Thyroid gland (tissue), 4 donors: ENCODE data around the gene HOXA3. TPM values are rescaled to one million over a fixed set of nuclear protein-coding genes. Genes with fewer than 3 reads are reported as not detected.
A peak's percentile ranks its signal among the peaks of the same experiment; 100 is the strongest.

ENCODE experiments used
- DNase-seq, 2 donors: peaks; one replicate each; pipeline ENCODE4 v3.0.0-alpha.2; 2019
- H3K27ac ChIP-seq, 3 donors: fragments of 200-600 bp; sonication (generic); 1 replicate in 2 of 3; 2 replicates in 1 of 3; pipeline ENCODE4 v1.5.1; 2016 to 2019; ENCODE audit warnings: mild to moderate bottlenecking in 1 of 3, moderate library complexity in 1 of 3
- H3K27me3 ChIP-seq: fragments of 200-600 bp; sonication (generic); one replicate; pipeline ENCODE4 v1.5.1; 2019
- H3K36me3 ChIP-seq, 2 donors: fragments of 200-600 bp; sonication (generic); one replicate each; pipeline ENCODE4 v1.5.1; 2016 to 2019
- H3K4me1 ChIP-seq, 2 donors: fragments of 200-600 bp; sonication (generic); one replicate each; pipeline ENCODE4 v1.5.1; 2017 to 2019
- H3K4me3 ChIP-seq, 3 donors: fragments of 200-600 bp; sonication (generic); replicated peaks in 1 of 3; 1 replicate in 2 of 3; 2 replicates in 1 of 3; pipeline ENCODE4 v1.5.1; 2016; ENCODE audit warnings: mild to moderate bottlenecking in 1 of 3
- H3K9me3 ChIP-seq: fragments of 200-600 bp; sonication (generic); one replicate; pipeline ENCODE4 v1.5.1; 2017
- POLR2A ChIP-seq, 2 donors: fragments of 450-650 bp; IDR thresholded peaks; one replicate each; pipeline ENCODE4 v1.6.1; 2017; ENCODE audit warnings: antibody characterized with exemption in 2 of 2, mild to moderate bottlenecking in 2 of 2, moderate library complexity in 1 of 2
- WGBS, 2 donors: methylation state at CpG; one replicate each; pipeline ENCODE4 v1.1.5; 2017; 5-methylcytosine and 5-hydroxymethylcytosine counted together
- intact Hi-C: fragments of 100-400 bp; cut with DNase I; formaldehyde crosslinking; loops from one replicate; pipeline ENCODE4 v1.15.1; 2023
- total RNA-seq, 4 donors: library from RNA; depleted of rRNA; stranded (reverse); fragments of >200 nt; gene quantifications; one replicate each; pipeline ENCODE4 v1.2.3, GENCODE V29; 2016
- TF ChIP-seq, protein P1 (sequence below), 6 experiments: fragments of 200-600 bp in 3 of 6; fragments of 450-650 bp in 3 of 6; sonication (generic) in 3 of 6; IDR thresholded peaks; one replicate each; pipeline ENCODE4 v1.5.1; 2016 to 2019; ENCODE audit warnings: antibody characterized with exemption in 6 of 6, mild to moderate bottlenecking in 2 of 6, inconsistent platforms in 1 of 6, moderate library complexity in 1 of 6

HOXA3 gene
- total RNA-seq, 4 donors from 2014 or later: 0.94 to 6.1 (median 1.9) TPM

DNA sequence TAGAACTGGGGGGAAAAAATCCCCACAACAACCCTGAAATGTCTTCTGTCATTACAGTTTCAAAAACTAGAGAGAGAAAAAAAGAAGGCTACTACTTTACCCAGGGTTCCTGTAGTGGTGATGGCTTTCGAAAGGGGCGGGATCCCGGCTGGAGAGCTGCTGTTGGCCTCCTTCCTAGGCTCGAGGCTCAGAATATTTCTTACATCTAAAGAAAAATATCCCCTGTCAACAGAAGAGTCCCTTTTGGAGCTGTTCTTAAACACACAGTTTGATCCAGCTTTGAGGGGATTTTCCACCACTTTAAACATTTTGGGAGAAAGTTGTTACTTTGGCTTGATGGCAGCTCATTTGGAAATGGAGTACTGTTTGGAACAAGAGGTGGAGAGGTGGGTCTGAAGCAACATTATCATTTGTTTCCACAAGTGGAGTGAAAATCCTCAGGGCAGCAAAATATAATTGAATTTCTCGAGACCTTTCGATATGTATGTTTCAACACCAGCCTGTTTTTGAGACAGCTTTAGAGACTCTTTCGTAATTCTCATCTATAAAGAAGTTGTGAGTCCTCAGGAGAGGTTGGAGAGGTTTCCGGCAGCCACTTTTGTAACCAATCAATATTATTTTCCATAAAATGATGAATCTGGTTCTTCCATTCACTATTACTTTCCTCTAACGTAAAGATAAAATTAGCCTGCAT, 42.5 kb upstream of the HOXA3 start:
- WGBS, 2 donors: 40 to 52% methylated on average over 9 of the region's 9 CpGs
- no peak for TF ChIP-seq POLR2A (IDR thresholded peaks at IDR 0.05)
- TF ChIP-seq, protein P1, sequence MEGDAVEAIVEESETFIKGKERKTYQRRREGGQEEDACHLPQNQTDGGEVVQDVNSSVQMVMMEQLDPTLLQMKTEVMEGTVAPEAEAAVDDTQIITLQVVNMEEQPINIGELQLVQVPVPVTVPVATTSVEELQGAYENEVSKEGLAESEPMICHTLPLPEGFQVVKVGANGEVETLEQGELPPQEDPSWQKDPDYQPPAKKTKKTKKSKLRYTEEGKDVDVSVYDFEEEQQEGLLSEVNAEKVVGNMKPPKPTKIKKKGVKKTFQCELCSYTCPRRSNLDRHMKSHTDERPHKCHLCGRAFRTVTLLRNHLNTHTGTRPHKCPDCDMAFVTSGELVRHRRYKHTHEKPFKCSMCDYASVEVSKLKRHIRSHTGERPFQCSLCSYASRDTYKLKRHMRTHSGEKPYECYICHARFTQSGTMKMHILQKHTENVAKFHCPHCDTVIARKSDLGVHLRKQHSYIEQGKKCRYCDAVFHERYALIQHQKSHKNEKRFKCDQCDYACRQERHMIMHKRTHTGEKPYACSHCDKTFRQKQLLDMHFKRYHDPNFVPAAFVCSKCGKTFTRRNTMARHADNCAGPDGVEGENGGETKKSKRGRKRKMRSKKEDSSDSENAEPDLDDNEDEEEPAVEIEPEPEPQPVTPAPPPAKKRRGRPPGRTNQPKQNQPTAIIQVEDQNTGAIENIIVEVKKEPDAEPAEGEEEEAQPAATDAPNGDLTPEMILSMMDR (IDR thresholded peaks at IDR 0.05): no peak
- peaks cover 11 to 30% of the 10 kb centered on the region in 2 donors for H3K4me1 ChIP-seq
- H3K27ac ChIP-seq: no peak overlapping the region
- H3K9me3 ChIP-seq: no peaks in the 10 kb centered on the region
- no peak for DNase-seq
- H3K36me3 ChIP-seq: no peaks in the 10 kb centered on the region
- H3K4me3 ChIP-seq: no peak overlapping the region
- intact Hi-C loops: loop anchor here (5.0 to 10.0 kb wide), 2 partner anchors 827 to 900 kb away; no protein-coding TSS in a partner anchor
- H3K27me3 ChIP-seq: peaks cover 76% of the 10 kb centered on the region

DNA sequence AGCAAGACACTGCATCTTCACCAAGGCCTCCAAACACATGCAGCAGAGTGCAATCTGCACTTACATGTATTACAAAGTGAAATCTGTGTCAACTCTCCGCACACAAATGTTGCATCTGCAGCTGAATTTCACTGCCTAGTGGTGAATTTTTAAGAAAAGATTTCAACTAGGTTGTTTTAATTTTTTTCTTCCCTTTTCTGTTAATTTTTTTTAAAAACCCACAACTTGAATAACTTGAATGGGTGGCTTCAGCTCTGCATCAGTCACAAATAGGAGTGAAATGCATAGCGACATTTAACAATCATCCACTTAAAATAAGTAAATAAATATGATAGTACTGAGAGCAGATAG, 41.6 kb upstream of the HOXA3 start:
- peaks cover 80% of the 10 kb centered on the region for H3K27me3 ChIP-seq
- no peak overlapping the region for H3K4me3 ChIP-seq
- intact Hi-C loops: loop anchor here (10.0 kb wide), 1 partner anchor 901 kb away; no protein-coding TSS in a partner anchor
- no peak for TF ChIP-seq POLR2A (IDR thresholded peaks at IDR 0.05)
- TF ChIP-seq, protein P1 (IDR thresholded peaks at IDR 0.05): no peak
- WGBS, 2 donors: 48 to 59% methylated on average over 2 of the region's 2 CpGs
- H3K4me1 ChIP-seq: peaks cover 12 to 28% of the 10 kb centered on the region in 2 donors
- H3K36me3 ChIP-seq: no peaks in the 10 kb centered on the region
- no peak overlapping the region for H3K27ac ChIP-seq
- DNase-seq: no peak
- H3K9me3 ChIP-seq: no peaks in the 10 kb centered on the region

DNA sequence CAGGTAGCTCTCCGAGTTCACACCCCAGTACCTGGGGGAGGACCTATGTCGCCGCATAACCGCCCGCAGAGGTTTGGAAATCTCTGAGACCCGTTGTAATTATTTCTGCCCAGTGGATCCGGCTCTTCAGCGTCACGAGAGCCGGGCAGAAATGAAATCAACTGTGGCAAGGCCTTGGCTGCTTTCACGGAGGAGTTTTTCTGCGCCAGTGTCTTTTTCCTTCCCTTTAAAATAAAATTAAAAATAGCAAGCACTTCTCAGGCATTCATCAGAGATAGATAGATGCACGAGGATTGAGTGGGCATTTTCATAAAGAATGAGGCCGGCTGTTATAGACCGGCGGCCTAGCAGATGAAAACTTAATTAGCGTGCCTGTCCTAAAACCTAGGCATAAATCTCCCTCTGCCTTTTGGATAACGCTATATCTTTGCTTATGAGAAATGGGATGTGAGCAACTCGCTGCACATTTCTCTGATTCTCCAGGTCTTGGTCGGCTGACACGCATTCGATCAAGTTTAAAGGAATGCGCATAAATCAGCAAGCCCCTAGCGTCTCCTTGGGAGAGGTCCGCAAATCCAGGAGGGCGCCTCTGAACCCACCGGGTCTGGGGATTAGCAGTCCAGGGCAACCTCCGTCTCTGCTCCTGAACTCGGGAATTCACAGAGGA, 41.1 kb upstream of the HOXA3 start:
- intact Hi-C loops: loop anchor here (10.0 kb wide), 1 partner anchor 901 kb away; no protein-coding TSS in a partner anchor
- Histone ChIP-seq H3K9me3 (no peaks in the 10 kb centered on the region), H3K4me3 (peak overlapping the region in 1 of 3 donors; percentile 2), H3K27me3 (peaks cover 80% of the 10 kb centered on the region), H3K4me1 (peaks cover 15 to 28% of the 10 kb centered on the region in 2 donors), H3K27ac (no peak overlapping the region), H3K36me3 (no peaks in the 10 kb centered on the region)
- WGBS, 2 donors: 21 to 23% methylated on average over 29 of the region's 29 CpGs
- no peak for DNase-seq
- TF ChIP-seq POLR2A (IDR thresholded peaks at IDR 0.05): no peak
- TF ChIP-seq, protein P1 (IDR thresholded peaks at IDR 0.05): no peak

DNA sequence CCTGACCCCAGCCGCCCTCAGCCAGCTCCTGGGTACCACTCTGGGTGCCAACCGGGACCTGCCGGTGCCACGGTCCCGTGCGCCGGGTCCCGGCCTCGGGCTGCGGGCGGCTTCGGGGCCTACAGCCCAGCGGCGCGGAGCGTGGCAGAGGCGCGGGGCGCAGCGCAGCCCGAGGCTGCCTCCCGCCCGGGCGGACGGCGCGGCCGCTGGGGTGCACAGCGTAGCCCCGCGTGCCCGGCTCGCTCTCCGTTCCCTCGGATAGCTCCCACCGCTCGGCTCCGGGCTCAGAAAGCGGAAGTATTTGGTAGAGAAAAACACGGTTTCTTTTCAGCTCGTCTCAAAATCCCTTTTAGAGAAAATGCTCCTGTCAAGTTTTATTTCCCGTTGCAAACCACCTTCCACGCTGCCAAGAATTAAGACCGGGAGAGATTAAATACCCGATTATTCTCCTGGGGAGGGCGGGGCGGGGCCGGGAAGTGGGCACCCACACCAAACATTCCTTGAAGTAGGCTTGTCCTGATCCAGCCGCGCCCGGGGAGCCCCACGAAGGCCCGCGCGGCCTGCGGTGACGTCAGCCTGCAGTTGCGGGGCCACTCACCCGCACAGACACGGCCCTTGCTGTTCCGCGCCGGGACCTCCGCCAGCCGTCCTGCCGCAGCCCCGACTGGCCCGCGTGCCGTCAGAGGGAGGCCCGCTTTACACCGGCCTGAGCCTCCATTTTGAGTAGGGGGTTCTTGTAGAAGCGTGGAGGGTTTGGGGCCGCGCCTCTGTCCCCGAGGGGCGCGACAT, 40.4 kb upstream of the HOXA3 start:
- 1 to 4% methylated on average over 25 to 34 of the region's 78 CpGs for WGBS, 2 donors
- Histone ChIP-seq H3K36me3 (no peaks in the 10 kb centered on the region), H3K27ac (no peak overlapping the region), H3K4me3 (peak overlapping the region in 1 of 3 donors; percentile 2), H3K27me3 (peaks cover 80% of the 10 kb centered on the region), H3K9me3 (no peaks in the 10 kb centered on the region), H3K4me1 (peaks cover 16 to 33% of the 10 kb centered on the region in 2 donors)
- intact Hi-C loops: loop anchor here (10.0 kb wide), 1 partner anchor 902 kb away; no protein-coding TSS in a partner anchor
- no peak for DNase-seq
- no peak for TF ChIP-seq POLR2A (IDR thresholded peaks at IDR 0.05)
- TF ChIP-seq, protein P1 (IDR thresholded peaks at IDR 0.05): no peak
